Subcutaneous adipose tissue (tissue), 4 donors: ENCODE measurements around the gene CDK14. TPM values are rescaled to one million over a fixed set of nuclear protein-coding genes. Genes with fewer than 3 reads are reported as not detected.

Experiments used
- CTCF ChIP-seq: fragments of 450-650 bp; IDR thresholded peaks from one replicate; pipeline ENCODE4 v1.5.1; 2016; ENCODE audit warnings: low read depth, mild to moderate bottlenecking, control low read depth, antibody characterized with exemption, moderate library complexity
- total RNA-seq, 4 donors: library from RNA; depleted of rRNA; stranded (reverse); fragments of >200 nt; gene quantifications; one replicate each; pipeline ENCODE4 v1.1.0, GENCODE V29; 2016

Gene CDK14
- total RNA-seq, 4 donors from 2014 or later = 13.4 to 42.4 (median 24.7) TPM

- TF ChIP-seq CTCF = no peak
Measured at GRCh38 chr7:90678986-90679385, 82.9 kb downstream of the CDK14 start.

GRCh38 chr7:90680484-90680883, 84.4 kb downstream of the CDK14 start:
- no peak for TF ChIP-seq CTCF

DNA sequence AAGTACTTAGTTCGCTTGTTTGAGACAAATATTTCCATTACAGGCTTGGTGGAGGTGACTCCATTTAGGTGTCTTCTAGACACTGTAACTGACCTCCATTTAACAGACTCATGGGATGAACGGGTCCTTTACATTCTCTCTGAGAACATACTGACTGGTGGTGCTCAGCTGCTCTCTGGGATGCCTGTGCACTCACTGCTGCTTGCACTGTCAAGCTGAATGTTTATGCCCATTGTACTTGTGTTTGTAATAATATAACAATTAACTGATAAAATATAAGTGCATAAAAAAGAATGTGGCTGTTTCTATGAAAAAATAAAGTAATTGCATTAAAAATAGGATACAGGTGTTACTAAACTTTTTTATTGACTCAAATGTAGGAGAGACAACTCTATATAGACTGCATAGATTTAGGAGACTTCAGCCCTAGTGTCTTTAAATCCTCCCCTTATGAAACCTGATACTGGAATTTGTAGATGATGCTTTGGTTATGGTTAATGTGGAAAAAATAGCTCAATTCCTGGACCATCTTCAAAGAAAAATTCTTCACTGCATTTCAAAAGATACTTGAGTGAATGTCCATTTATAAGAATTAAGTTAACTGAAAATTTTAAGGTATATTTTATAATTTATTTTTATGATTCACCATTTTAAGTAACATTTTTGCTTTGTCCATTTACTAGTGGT, 85.4 kb downstream of the CDK14 start:
- no peak for TF ChIP-seq CTCF

DNA sequence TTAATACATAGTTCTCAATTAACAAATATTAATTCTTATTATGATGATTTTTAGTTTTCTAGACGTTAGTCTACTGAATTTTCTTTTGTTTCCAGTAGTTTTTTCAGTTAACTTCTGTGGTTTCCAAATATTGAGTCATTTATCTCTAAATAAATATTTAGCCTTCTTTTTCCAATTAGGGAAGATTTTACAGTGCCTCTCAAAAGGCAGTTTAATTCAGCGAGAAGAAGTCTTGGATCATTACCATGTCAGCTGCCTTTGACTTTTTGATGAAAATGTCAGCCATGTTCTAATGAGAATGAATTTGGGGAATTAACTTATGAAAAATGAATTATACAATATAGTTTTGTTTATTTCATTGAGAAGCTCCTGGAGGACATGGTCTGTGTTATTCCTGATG, 90.0 kb downstream of the CDK14 start:
- TF ChIP-seq CTCF = no peak

DNA sequence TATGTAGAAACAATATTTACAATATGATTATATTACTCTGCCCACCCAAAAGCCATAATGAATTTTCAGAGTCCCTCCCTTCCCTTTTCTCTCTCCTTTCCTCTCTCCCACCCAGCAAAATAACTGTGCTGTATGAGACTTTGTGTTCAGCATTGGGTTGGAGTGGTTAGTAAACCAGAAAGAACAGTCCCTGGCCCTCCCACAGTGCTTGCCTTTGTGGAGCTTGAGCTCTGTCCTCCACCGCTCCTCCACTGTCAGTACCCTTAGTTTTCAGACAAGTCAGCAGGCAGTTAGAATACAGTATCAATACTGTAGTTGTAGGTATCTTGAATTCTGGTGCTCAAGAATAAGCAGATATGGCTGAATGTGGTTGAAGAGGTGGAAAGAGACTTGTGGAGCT, 92.7 kb downstream of the CDK14 start:
- no peak for TF ChIP-seq CTCF

- no peak for TF ChIP-seq CTCF
Measured at GRCh38 chr7:90689260-90689659, 93.1 kb downstream of the CDK14 start.

DNA sequence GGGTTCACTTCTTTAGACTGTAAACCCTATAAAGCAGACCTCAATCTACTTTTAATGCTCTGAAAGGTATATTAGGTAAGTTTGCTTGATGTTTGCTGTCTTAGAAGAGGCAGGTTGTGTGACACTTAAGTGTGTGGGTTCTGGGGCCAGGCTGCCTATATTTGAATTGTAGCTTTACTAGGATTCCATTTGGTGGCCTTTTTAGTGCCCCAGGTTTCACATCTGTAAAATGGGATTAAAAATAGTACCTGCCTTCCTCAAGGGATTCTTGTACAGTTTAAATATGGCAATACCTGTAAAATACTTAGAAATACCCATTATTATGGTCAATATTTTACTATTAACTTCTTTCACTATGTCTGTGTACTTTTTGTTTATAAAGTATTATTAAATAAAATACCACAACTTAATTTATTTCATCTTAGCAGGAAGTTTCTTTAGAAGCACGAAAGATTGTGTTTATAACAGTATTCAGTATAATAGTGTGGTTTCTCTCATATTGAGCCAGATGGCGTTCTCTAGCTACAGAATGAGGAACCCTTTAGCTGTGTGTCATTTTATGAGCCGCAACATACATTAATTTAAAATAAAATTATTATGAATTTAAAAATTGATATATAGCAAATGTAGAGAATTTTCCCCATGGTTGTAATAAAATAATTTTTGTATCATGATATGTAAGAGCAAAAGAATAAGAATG, 94.2 kb downstream of the CDK14 start:
- no peak for TF ChIP-seq CTCF
